Stimulated activated CD4-positive, alpha-beta T cell treated with anti-CD3 and anti-CD28 coated beads, Interleukin-1b, Interleukin-23, amount 100 ng/mL, for 48 hours (primary cell): ENCODE results near the gene MAML3.

Source experiments
- DNase-seq: peaks from one replicate; pipeline ENCODE4 v3.0.0-alpha.2; 2020

Gene MAML3

DNA sequence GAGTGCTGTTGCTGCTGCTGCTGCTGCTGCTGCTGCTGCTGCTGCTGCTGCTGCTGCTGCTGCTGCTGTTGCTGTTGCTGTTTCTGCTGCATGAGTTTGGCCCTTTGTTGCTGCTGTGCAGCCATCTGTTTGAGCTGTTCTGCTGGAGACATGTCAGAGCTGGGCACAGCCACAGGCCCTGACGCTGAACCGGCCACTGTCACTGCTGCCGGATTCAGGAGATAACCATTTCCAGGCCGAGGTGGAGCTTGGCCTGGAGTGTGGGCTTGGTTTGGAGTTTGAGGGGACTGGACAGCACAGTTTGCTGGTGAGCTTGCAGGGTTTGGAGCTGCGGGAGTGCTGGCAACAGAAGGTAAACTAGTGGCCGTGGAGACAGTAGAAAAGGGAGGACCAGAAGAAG lies 264.1 kb downstream of the MAML3 start:
- no peak for DNase-seq

DNA sequence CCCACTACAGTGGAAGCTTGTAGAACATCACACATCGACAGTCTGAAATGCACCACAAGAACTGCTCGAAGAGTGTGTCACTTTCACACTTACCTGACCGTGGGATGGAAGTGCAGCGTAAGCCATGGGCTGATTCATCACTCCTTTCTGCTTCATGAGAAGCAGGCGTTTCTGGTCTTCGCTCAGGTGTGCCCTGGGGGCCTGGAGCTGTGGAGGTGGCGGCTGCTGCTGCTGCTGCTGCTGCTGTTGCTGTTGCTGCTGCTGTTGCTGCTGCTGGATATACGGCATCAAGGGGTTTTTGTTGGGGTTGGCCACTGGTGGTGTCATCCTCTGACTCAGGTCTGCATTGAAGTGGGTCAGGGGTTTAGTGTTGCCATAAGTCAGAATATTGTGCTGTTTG lies 264.7 kb downstream of the MAML3 start:
- DNase-seq, result peak; percentile 37

DNA sequence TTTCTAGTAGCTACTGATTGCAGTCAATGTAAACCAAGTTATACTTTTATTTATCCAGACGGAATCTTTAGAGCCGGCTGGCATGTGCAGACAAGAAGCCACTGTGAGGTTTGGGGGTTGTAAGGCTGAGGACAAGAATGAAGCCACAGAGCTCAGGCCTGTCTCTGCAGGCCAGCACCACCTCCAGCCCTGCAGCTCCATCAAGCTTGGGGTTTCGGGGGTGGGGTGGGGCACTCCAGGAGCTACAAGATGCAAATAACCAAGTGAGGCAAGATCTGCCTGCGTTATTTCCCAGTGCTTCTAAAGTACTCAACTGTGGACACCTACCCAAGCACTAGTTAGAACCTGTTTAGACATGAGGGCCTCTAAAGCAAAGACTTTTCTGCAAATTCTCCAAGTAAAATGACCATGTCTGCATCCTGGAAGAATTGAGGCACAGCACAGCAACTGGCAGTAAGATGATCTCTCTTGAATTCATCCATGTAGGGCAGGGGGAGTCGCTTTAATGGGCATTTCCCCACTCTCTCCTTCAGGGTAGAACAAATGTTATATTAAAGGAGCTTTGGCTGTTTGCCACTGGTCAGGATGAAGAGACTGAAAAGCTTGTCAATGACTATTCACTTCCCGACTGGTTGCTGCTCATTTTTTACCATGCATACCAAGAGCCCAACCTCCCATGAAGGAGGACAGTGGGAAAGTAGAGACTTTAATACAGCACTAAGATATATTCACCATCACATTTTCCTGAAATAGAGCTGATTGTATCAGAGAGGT lies 265.8 kb downstream of the MAML3 start:
- DNase-seq, result no peak

DNA sequence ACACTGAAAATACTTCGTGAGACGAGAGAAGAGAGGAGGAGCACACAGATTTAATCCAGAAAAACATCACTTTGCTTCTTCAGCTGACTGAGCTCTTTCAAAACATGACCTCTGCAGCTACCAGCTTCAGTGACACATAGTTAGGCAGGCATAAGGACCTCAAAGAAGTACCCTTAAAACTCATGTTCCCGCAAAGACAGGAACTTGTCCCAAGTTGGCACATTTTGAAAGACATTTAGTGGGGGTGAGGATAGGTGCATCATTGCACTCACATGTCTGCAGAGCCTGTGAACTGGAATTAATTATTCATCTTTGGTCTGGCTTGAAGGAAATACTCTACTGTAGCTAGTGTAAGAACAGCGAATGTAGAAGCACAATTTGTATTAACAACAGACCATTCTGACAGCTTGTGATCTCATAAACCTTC lies 266.6 kb downstream of the MAML3 start:
- DNase-seq, result no peak

DNA sequence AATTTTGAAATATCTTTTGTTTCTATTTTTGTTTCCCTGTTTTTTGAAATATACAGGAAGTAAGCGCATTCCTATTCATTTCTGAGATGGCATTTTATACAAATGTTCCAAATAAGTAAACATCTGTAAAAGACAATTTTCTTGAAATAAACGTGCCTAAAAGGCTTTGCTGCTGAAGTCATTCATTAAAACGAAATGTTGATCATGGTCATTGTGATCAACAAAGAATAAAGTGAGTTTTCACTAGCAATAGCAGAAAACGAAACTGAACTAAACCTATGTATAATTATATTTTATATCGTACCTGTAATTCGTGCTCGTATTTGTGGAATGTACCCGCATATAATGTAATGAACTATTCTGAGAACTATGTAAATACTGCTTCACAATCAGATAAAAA lies 267.2 kb downstream of the MAML3 start:
- no peak for DNase-seq

DNA sequence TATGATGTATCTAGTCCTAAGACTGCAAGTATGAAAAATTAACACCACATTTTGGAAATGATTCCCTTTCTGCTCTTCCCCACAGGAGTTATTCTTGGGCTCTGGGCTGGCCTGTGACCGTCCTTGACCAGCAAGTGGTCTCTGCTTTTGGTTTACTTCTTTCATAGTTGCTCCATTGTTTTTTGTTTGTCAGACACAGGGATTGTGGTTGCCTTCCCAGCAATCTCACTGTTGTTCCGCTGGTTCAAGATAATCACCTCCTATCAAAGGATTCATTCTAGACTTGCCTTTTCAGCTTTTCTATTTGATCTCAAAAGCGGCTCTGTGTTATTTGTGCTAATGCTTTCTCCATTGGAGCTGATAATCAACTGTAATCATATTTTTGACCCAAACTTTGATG lies 269.5 kb downstream of the MAML3 start:
- DNase-seq, result no peak

DNA sequence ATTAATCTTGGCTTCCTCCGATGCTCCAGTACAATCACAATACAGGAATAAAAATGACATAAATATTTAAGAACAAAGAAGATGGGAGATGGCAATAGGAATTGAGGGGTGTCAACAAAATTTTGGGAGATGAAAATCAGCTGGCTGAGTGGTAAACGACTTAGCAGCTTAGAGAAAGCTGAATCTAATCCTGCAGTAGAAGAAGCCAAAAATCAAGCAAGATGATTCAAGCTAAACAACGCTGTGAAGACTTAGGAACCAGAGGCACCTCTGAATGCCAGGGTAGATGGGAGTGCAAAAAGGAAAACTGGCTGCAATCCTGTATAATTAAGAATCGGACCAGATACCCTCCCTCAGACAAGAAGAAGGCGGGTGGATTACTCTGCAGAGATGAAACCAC lies 273.1 kb downstream of the MAML3 start:
- no peak for DNase-seq

DNA sequence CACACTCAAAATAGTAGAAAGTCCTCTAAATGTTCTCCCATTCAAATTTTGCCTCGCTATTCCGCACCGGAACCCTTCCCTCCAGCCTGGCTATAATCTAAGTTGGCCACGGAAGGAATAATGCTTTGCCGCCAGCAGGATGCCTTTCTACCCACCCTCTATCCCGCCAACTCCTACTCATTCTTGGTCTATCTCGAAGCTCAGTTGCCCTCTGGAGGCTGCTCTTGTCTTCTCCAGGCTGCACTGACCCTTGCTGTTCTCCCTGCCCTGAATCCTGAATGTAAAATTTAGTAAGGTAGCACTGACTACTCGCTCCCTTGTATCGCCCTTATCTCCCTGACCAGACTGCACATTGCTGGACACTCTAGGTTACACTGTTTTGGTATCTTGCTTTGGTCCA lies 275.9 kb downstream of the MAML3 start:
- no peak for DNase-seq

DNA sequence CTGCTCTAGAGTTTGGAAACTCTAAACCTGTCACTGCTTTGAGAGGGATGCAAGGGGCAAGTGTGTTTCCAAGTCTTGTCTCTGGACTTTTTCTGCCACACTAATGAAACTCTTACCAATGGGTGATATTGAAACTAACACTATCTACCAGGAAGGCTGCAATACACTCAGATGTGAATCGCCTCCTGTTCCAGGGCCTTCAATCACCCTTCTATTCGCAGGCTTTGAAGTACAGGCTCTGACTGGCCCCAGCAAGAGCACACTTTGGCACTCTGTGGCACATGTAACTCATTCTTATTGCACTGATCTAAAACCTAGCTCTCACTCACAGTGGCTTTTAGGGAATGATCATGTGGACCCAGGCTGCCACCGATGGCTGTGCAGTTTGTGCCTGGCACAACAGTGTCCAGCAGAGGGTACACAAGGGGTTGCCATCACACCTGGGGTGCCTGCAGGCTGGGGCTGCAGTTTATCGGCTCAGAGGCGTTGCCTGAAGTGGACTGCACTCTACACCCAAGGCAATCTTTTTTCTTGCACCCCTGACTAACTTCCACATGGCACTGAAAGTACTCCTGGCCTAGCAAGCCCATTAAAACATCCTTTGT lies 277.5 kb downstream of the MAML3 start:
- DNase-seq, result no peak

DNA sequence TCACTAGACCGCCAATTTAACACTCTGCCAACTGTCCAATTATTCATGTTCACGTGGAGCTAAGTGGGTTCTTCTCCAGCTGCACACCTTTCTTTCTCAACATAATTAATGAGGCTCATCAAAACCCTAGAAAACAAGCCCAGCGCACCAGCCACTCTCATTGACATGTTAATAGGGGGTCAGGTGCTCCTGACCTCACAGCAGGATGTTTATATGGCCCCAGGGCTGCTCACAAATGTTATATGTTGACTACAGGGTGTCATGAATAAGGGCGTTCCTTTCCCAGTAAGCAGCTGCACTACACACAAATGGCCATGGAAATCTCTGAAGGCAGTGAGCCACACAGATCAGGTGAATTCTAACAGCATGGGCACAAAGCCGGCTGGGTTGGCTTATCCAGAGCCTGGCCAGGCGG lies 278.6 kb downstream of the MAML3 start:
- DNase-seq, result no peak

DNA sequence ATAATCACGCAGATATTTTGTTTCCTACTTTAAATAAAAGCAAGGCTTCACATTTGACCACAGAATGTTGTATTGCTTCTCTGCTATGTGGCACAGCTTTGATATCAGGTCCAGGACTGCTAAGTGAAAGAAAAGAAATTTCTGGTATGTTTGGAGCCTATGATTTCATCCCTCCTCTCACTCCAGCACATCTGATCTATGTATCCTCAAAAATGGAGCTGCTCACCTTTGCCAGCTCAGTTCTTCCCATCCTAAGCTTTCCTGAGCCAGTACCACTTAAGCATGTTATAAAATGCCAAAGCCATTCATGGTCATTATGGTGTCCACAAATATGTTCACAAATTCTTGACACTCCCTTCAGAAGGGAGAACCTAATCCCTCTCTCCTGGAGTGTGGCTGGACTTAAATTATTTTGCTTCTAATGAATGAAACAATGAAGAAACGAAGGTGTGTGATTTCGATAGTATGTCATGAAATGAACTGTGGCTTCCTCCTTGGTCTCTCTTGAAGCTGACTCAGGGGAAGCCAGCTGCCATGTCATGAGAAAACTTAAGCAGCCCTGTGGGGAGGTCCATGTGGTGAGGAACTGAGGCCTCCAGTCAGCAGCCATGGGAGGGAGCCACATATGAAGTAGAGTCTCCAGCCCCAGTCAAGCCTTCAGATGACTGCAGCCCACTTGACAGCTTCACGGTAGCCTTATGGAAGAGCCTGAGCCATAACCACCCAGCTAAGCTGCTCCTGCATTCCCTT lies 280.7 kb downstream of the MAML3 start:
- peak; percentile 15 for DNase-seq

DNA sequence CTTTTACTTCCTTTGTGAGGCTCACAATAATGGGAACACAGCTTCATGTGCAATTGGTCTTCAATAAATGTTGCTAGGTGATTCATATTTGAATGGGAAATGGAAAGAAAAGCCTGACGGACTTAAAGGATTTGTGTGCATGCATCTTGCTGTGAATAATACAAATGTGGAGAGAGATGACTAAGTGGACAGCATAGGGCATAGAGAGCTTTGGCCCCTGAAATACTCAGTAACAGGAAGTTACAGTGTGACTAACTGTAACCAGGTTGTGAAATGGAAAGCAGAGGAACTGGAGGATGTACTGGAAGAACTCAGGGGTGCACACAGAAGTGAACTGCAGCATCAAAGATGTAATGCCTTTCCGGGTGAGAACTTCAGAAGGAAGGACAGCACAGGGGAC lies 281.7 kb downstream of the MAML3 start:
- no peak for DNase-seq

DNA sequence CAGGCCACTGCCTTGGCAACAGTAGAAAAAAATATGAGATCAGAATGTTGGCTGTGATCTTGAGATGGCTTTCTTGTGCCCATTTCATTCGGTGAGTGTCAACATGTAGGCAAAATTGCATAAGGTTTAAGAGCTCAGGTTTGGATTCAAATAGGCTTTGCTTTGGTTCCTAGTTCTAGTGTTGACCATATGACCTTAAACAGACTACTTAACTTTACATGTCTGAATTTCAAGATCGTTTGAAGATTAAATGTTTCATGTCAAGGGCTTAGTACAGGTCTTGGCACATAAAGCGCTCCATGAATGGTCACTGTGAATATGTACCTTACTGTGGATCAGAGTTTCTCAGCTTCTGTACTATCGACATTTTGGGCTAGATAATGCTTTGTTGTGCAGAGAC lies 284.2 kb downstream of the MAML3 start:
- DNase-seq, result no peak

DNA sequence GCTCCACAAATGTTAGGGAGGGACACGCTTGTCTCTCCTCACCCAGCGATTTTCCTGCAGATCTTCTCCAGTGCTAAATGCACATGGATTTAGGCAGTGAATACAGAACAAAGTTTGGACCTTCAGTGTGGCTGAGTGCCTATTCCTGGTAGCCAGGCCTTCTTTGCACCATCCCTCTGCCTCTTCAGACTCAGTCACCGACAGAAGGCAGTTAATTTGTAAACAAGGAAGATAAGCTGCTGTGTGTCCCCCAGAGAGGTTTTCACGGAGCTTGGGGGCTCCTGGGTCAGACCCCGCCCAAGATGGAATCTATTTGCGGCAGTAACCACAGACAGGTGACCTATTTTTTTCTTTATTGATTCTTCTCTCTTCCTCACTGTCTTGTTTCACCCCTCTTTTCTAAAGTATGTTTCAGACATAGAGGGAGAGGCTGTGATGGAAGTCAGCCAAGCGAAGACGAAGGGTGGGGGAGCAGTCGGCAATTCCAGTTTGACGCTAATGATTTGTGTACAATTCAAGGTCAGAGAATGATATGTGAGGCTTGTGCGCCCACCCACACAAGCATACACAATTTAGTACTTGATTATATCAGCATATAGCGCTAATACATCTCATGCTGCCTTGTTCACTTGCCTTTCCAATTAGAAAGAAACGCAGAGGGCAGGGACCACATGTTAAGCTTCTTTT lies 287.6 kb downstream of the MAML3 start:
- DNase-seq, result no peak

DNA sequence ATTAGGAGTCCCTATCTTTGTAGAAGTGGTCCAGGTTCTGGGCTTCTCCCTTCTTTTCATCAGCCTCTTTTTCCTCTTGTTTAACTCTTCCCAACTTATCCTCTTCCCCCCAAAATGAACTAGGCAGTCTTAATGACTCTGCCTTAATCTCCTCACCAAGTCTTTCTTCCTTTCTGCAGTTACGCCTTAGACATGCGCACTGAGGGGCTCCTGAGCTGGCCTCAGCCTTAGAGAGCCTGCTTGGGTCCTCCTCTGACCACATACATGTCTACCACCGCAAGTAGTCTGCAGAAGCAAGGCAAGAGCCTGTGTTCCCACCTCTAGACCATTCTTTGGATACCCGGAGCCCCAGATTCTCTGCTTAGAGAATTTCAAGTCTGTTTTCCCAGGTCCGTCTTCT lies 288.4 kb downstream of the MAML3 start:
- no peak for DNase-seq

DNA sequence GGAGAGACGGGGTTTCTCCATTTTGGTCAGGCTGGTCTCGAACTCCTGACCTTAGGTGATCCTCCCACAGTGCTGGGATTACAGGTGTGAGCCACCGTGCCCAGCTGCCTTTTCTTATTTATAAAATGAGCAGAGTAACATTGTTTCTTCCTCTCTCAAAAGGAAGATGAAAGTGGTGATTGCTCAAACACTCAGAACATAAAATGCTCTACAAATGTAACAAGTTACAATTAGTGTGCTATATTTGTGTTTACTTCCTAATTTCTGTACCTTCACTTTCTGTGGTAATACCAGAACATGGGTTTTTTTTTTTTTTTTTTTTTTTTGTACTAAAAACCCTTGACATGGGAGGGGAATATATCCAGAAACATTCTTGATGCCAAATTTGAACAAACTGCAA lies 290.5 kb downstream of the MAML3 start:
- DNase-seq, result no peak

DNA sequence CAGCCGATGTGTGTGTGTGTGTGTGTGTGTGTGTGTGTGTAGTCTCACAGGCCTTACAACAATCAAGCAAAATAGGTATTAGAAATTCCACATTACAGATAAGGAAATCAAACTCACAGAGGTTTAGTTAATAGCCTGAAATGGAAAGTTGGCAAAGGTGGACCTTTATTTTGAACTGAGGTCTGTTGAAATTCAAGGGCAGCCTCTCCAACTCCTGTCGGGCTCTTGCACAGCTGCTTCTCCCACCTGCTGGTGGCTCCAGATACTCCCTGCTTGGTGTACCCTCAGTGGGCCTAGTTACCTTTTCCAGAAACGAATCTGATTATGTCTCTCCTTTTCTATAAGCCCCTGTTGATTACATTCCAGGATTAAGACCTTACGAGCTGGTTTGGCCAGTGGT lies 292.5 kb downstream of the MAML3 start:
- DNase-seq, result no peak

DNA sequence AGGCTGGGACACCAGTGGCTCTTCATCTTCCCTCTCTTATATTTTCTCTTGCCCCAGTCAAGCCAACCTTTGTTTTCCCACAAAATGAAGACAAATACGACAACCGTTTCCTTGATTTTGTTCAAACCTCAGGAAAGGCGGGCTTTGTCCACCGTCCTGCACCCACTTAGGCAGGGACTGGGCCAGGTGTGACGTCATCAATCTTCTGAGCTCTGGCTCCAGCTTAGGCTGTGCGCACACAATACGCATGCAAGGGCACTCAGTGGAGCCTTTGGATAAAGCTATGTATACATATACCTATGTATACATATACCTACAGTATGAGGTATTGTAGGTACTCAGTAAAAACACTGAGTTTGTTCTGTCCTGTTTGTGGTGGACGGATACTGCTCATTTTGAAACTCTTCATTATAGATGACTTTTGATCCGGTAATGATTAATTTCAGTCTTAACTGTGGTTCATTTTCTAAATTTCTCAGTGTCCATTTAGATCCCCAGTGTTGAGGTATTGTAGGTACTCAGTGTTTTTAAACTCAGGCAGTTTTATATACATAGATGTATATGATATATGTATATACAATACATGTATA lies 293.5 kb downstream of the MAML3 start:
- no peak for DNase-seq

DNA sequence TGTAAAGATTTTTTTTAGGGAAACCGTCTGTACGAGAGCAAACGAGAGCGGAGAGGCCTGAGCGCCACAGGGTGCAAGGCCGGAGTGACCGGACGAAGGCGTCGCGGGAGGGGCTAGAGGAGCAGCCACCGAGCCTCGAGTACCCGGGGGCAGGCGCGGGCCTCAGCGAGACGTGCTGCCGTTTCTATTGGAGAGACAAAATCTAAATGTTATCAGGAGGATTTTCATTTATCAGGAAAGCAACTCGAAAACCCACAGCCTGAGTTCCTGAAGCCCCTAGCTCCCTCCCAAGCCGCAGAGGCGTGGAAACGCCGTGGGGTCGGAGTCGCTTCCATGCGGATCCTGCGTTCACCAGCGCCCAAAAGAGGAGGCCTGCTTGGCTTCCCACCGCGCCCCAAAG lies 294.1 kb downstream of the MAML3 start:
- no peak for DNase-seq

DNA sequence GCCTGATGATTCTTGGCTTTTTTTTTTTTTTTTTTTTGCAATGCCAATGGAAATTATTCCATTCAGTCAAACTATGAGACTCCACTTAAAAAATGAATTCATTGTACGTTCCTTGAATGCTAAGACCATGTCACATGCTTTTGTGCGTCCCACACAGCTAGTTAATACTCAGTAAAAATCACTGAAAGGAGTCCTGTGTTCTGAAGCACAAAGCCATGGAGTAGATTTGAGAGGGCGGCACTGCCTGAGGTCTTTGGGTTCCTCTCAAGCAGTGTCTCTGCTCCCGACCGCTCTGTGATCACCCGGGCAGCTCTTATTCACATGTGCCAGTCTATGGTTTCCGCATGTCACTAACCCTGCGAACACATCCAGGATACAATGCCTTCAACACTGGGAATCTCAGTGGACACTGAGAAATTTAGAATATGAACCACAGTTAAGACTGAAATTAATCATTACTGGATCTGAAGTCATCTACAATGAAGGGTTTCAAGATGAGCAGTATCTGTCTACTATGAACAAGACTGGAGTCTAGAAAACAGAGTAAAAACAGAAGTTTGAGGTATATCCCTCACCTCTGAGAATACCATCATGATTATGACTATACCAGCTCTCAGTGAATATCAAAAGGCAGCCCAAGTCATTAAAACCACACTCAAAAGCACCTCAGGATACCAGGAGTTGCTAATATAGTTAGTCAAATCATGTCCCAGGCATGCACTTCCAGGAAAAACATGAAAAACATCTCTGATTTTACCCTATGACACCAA lies 295.4 kb downstream of the MAML3 start:
- no peak for DNase-seq

DNA sequence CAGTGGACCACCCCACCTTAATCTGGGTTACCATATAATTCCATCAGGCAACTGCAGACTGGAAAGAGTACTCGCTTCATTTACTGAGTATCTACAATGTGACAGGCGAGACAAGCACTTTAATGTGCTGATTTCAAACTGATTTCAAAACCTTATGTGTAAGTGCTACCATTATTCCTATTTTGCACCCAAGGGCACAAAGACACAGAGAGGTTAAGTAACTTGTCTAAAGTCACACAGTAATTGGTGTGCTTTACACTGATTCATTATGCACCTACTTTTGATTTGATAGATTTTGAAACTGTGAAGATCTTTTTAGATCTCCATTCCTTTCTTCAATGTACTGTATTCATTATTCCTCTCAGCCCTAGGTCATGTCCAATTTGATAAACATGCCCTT lies 296.0 kb downstream of the MAML3 start:
- no peak for DNase-seq

DNA sequence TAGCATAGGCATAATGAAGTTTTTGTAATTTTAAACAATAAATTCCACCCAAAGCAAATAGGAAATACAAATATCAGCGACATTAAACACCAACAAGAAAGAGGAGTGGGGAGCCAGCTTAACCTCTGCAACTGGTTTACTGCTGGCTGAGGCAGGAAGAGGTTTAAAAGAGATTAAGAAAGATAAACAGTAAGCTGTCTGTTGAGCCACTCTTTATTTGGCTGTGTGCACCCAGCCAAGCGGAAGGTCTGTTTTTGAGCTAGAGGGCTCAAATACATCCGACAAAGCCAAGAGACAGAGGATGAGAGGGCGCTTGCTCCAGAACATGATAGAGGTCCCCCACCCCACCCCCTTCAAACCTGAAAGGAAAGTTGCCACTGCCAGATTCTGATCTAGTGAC lies 297.0 kb downstream of the MAML3 start:
- no peak for DNase-seq
